HEK293 (cell line): ENCODE results near the gene COL9A3.

Experiments used
- HOXA7 ChIP-seq: sonication (generic); formaldehyde crosslinking; IDR thresholded peaks from 2 replicates; pipeline ENCODE4 v1.8.1; 2022; ENCODE audit warnings: missing genetic modification reagents, borderline replicate concordance
- PRDM1 ChIP-seq: fragments of 450-650 bp; formaldehyde crosslinking; IDR thresholded peaks from 2 replicates; pipeline ENCODE4; 2016; ENCODE audit warnings: missing biosample characterization, missing genetic modification characterization
- SALL2 ChIP-seq: fragments of 450-650 bp; formaldehyde crosslinking; IDR thresholded peaks from 2 replicates; pipeline ENCODE4 v1.5.0; 2017; ENCODE audit warnings: missing biosample characterization, mild to moderate bottlenecking, missing genetic modification characterization, borderline replicate concordance
- YY2 ChIP-seq: fragments of 450-650 bp; formaldehyde crosslinking; IDR thresholded peaks from 2 replicates; pipeline ENCODE4 v1.5.1; 2016; ENCODE audit warnings: missing biosample characterization, missing genetic modification characterization
- ZEB2 ChIP-seq: fragments of 450-650 bp; formaldehyde crosslinking; IDR thresholded peaks from 2 replicates; pipeline ENCODE4 v1.5.1; 2016; ENCODE audit warnings: missing biosample characterization, missing genetic modification characterization
- ZNF146 ChIP-seq: fragments of 450-650 bp; formaldehyde crosslinking; IDR thresholded peaks from 2 replicates; pipeline ENCODE4 v1.5.1; 2016; ENCODE audit warnings: missing biosample characterization, missing genetic modification characterization
- ZNF354C ChIP-seq: fragments of 450-650 bp; formaldehyde crosslinking; IDR thresholded peaks from 2 replicates; pipeline ENCODE4 v1.5.1; 2016; ENCODE audit warnings: missing biosample characterization, missing genetic modification characterization, low read depth, borderline replicate concordance
- ZNF433 ChIP-seq: fragments of 450-650 bp; formaldehyde crosslinking; IDR thresholded peaks from 2 replicates; pipeline ENCODE4 v1.5.1; 2016; ENCODE audit warnings: missing biosample characterization, missing genetic modification characterization, low read depth
- ZNF561 ChIP-seq: fragments of 450-650 bp; IDR thresholded peaks from 2 replicates; pipeline ENCODE4 v1.5.1; 2018; ENCODE audit warnings: missing biosample characterization, missing genetic modification characterization, borderline replicate concordance
- ZSCAN30 ChIP-seq: fragments of 450-650 bp; IDR thresholded peaks from 2 replicates; pipeline ENCODE4 v1.5.1; 2018; ENCODE audit warnings: missing biosample characterization, mild to moderate bottlenecking, missing genetic modification characterization, moderate library complexity
- TF ChIP-seq, protein P1 (sequence below): fragments of 450-650 bp; formaldehyde crosslinking; IDR thresholded peaks from 2 replicates; pipeline ENCODE4 v1.5.1; 2016; ENCODE audit warnings: missing biosample characterization, missing genetic modification characterization
- TF ChIP-seq, protein P2 (sequence below): fragments of 450-650 bp; formaldehyde crosslinking; IDR thresholded peaks from 2 replicates; pipeline ENCODE4 v1.5.1; 2016; ENCODE audit warnings: missing biosample characterization, missing genetic modification characterization
- TF ChIP-seq, protein P3 (sequence below): fragments of 450-650 bp; formaldehyde crosslinking; IDR thresholded peaks from 2 replicates; pipeline ENCODE4 v1.5.1; 2016; ENCODE audit warnings: missing biosample characterization, missing genetic modification characterization, borderline replicate concordance
- TF ChIP-seq, protein P4 (sequence below): fragments of 450-650 bp; formaldehyde crosslinking; IDR thresholded peaks from 2 replicates; pipeline ENCODE4 v1.5.1; 2016; ENCODE audit warnings: missing biosample characterization, missing genetic modification characterization

DNA sequence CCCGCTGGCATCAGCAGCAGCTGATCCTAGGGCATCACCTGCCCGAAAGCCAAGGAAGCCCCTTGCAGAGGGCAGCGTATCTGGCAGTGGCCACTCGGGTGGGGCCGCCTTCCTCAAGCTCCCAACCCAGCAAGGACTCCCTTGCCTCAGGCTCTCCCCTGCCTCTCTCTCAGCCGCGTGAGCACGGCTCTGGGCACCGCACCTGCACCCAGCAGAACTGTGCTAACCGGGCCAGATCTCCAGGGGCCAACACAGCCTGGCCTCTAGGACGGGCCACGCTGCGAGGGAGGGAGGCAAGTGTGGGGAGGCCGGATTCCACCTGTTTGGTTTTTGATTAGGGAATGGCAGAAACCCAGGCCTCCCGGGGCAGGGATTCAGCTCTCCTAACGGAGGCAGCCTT, 32.4 kb upstream of the COL9A3 start:
- TF ChIP-seq ZNF146 (tag by site-specific recombination) (no peak), ZEB2 (tag by site-specific recombination) (no peak), YY2 (tag by site-specific recombination) (no peak), ZNF561 (no peak), ZNF354C (tag by site-specific recombination) (no peak), HOXA7 (CRISPR knock-in tag) (no peak), ZNF433 (tag by site-specific recombination) (no peak), ZSCAN30 (tag by site-specific recombination) (no peak), SALL2 (no peak), PRDM1 (tag by site-specific recombination) (no peak)
- TF ChIP-seq, protein P1, sequence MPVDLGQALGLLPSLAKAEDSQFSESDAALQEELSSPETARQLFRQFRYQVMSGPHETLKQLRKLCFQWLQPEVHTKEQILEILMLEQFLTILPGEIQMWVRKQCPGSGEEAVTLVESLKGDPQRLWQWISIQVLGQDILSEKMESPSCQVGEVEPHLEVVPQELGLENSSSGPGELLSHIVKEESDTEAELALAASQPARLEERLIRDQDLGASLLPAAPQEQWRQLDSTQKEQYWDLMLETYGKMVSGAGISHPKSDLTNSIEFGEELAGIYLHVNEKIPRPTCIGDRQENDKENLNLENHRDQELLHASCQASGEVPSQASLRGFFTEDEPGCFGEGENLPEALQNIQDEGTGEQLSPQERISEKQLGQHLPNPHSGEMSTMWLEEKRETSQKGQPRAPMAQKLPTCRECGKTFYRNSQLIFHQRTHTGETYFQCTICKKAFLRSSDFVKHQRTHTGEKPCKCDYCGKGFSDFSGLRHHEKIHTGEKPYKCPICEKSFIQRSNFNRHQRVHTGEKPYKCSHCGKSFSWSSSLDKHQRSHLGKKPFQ (tag by site-specific recombination), result no peak
- TF ChIP-seq, protein P2, sequence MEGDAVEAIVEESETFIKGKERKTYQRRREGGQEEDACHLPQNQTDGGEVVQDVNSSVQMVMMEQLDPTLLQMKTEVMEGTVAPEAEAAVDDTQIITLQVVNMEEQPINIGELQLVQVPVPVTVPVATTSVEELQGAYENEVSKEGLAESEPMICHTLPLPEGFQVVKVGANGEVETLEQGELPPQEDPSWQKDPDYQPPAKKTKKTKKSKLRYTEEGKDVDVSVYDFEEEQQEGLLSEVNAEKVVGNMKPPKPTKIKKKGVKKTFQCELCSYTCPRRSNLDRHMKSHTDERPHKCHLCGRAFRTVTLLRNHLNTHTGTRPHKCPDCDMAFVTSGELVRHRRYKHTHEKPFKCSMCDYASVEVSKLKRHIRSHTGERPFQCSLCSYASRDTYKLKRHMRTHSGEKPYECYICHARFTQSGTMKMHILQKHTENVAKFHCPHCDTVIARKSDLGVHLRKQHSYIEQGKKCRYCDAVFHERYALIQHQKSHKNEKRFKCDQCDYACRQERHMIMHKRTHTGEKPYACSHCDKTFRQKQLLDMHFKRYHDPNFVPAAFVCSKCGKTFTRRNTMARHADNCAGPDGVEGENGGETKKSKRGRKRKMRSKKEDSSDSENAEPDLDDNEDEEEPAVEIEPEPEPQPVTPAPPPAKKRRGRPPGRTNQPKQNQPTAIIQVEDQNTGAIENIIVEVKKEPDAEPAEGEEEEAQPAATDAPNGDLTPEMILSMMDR (tag by site-specific recombination), result no peak
- TF ChIP-seq, protein P3, sequence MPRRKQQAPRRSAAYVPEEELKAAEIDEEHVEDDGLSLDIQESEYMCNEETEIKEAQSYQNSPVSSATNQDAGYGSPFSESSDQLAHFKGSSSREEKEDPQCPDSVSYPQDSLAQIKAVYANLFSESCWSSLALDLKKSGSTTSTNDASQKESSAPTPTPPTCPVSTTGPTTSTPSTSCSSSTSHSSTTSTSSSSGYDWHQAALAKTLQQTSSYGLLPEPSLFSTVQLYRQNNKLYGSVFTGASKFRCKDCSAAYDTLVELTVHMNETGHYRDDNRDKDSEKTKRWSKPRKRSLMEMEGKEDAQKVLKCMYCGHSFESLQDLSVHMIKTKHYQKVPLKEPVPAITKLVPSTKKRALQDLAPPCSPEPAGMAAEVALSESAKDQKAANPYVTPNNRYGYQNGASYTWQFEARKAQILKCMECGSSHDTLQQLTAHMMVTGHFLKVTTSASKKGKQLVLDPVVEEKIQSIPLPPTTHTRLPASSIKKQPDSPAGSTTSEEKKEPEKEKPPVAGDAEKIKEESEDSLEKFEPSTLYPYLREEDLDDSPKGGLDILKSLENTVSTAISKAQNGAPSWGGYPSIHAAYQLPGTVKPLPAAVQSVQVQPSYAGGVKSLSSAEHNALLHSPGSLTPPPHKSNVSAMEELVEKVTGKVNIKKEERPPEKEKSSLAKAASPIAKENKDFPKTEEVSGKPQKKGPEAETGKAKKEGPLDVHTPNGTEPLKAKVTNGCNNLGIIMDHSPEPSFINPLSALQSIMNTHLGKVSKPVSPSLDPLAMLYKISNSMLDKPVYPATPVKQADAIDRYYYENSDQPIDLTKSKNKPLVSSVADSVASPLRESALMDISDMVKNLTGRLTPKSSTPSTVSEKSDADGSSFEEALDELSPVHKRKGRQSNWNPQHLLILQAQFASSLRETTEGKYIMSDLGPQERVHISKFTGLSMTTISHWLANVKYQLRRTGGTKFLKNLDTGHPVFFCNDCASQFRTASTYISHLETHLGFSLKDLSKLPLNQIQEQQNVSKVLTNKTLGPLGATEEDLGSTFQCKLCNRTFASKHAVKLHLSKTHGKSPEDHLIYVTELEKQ, result no peak
- TF ChIP-seq, protein P4, sequence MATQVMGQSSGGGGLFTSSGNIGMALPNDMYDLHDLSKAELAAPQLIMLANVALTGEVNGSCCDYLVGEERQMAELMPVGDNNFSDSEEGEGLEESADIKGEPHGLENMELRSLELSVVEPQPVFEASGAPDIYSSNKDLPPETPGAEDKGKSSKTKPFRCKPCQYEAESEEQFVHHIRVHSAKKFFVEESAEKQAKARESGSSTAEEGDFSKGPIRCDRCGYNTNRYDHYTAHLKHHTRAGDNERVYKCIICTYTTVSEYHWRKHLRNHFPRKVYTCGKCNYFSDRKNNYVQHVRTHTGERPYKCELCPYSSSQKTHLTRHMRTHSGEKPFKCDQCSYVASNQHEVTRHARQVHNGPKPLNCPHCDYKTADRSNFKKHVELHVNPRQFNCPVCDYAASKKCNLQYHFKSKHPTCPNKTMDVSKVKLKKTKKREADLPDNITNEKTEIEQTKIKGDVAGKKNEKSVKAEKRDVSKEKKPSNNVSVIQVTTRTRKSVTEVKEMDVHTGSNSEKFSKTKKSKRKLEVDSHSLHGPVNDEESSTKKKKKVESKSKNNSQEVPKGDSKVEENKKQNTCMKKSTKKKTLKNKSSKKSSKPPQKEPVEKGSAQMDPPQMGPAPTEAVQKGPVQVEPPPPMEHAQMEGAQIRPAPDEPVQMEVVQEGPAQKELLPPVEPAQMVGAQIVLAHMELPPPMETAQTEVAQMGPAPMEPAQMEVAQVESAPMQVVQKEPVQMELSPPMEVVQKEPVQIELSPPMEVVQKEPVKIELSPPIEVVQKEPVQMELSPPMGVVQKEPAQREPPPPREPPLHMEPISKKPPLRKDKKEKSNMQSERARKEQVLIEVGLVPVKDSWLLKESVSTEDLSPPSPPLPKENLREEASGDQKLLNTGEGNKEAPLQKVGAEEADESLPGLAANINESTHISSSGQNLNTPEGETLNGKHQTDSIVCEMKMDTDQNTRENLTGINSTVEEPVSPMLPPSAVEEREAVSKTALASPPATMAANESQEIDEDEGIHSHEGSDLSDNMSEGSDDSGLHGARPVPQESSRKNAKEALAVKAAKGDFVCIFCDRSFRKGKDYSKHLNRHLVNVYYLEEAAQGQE (tag by site-specific recombination), result no peak
